Fibroblast of upper back skin (primary cell): ENCODE results near the gene UPK3BL1.
"Not testable (repeated sequence)": the region's sequence is repeated elsewhere in the genome, so short reads cannot be mapped to it uniquely, and the experiment has no call there.

Source experiments
- DNase-seq: peaks from one replicate; pipeline ENCODE4 v3.0.0-alpha.2; 2013

Gene UPK3BL1

DNA sequence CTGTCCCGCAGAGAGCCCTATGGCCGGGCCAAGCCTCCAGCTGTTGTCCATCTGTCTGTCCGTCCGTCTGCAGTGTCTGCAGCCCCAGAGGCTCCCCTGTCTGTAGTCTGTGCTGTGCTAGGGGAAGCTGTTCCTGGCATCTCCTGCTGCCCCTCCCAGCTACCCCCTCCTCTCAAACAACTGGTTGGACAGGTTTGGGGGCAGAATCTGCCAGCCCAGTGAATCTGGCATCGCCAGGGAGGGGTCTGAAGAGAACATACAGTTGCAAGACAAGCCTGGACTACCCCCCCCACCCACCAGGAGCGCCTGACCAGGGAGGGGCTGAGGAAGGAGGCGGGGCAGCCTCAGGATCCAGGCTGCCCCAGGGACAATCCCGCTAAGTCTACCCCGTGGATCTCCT lies at the start of gene UPK3BL1:
Gene UPK3BL1 (minus strand): TSS at position 101 of the 400 bp plus-strand sequence. CDS start 50 bp downstream, at position 51.
- DNase-seq: not testable (repeated sequence)

GRCh38 chr7:102690602-102691001 lies 48.0 kb upstream of the UPK3BL1 start:
- DNase-seq: not testable (repeated sequence)

DNA sequence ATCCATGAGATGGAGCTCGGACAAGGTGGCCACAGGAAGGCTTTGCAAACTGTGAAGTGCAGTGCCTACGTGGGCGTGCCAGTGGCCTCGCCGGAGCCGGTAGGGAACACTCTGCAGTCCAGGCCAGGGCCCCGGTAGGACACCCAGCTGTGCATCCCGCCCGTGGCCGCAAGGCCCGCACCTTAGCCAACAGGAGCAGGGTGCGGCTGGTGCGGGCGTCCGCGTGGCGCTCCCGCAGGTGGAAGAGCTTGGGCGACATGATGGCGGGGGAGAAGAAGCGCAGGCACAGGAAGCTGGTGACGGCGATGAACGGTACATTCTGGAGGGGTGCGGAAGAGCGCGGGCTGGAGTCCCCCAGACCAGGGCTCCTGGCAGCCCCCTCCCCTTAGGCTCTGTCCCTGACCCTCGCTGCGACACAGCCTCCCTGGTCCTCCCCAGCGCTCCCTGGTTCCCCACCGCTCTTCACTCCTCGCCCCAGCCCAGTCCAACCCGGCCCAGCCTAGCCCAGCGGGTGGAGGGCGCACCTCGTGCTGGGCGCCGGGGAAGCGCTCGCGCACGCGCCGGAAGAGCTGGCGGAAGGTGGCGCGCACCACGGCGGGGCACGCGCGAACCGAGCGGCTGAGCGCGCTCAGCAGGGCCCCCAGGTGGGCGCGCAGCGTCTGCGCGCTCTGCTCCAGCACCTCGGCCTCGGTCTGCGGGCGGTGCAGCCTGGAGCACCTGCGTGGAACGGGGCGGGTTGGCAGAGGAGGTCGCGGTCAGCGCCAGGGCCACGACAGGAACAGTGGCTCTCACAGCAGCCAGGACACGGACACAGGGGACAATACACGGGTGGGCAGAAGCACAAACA lies 47.1 kb upstream of the UPK3BL1 start:
- not testable (repeated sequence) for DNase-seq

DNA sequence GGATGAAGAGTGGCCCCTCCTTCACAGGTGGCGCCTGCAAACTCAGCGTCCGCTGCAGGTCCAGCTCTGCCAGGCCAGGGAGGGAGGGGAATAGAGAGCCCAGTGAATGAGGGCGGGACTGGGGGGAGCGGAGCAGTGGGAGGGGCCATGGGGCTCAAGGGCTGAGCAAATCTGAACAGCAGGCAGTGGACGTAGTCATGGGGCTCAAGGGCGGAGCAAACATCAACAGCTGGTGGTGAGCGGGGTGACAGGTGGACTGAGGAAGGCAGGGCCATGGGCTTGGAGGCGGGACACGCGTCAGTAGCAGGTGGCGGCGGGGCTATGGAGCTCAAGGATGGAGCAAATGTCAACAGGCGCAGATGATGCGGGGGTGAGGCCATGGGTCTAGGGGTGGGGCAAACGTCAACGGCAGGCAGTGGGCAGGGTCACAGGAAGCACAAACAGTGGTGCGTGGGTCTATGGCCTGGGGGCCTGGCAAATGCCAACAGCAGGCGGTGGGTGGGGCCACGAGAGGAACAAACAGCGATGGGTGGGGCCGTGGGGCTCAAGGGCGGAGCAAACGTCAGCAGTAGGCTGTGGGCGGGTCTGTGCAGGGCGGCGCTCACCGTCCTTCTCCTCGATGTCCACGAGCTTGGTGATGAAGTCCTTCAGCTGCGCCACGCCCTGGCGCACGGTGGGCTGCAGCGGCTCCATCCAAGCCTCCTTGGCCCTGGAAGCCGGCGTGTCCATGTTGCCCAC lies 45.9 kb upstream of the UPK3BL1 start:
- not testable (repeated sequence) for DNase-seq

DNA sequence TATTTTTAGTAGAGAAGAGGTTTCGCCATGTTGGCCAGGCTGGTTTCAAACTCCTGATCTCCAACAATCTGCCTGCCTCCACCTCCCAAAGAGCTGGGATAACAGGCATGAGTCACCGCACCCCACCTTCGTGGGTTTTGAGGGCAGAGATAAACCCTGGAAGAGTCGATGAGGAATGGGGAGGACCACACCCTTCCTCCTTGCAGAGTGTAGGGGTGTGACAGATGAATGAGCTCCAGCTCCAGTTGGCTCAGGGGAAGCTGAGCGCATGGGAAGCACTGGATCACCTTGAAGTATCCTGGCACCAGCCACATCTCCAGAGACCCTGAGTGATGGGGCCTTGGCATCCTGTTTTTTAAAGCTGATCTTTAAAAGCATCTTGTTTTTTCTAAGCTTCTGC lies 40.0 kb upstream of the UPK3BL1 start:
- not testable (repeated sequence) for DNase-seq

DNA sequence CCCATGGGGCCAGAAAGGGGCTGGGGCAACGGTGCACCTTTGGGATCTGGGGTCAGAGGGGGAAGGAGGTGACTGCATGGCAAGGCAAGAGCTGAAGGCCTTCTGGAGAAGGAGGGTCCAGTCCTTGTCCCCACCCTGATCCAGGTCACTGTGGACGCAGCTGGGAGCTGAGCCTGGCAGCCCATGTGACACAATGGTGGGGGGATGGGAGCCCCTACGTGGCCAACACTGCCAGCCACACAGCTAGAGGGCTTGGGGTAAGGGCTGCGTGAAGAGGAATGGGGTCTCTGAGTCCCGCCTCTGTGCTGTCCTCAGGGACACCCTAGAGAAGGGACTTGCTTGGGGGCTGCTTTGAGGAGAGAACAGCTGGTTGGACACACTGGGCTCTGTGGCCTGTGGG lies 38.2 kb upstream of the UPK3BL1 start:
- DNase-seq: not testable (repeated sequence)

DNA sequence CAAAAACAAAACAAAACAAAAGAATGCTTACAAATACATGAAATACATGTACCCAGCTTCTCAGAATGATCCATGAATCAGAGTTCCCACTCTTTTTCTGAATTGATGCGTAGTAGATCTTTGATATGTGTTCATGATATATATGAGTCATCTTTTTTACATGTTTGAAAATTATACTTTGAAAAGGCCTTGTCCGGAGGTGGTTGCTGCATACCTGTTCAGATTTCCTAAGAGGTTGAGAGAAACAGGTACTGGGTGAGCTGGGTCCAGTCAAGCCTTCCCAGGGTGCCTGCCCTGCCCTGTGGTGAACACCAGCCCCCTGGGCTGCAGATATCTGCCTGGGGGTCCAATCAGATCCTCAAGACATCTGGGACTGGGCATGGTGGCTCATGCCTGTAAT lies 33.0 kb upstream of the UPK3BL1 start:
- not testable (repeated sequence) for DNase-seq

- not testable (repeated sequence) for DNase-seq
Measured at GRCh38 chr7:102673447-102674067, 31.0 kb upstream of the UPK3BL1 start.

GRCh38 chr7:102671956-102672307 lies 29.3 kb upstream of the UPK3BL1 start:
- not testable (repeated sequence) for DNase-seq

GRCh38 chr7:102671166-102671955 lies 28.8 kb upstream of the UPK3BL1 start, which contains the start of gene POLR2J2:
Gene POLR2J2, minus strand, starts transcription at chr7:102671663. Its CDS starts 62 bp downstream, at chr7:102671601.
- DNase-seq: not testable (repeated sequence)

GRCh38 chr7:102667523-102667922 lies 24.9 kb upstream of the UPK3BL1 start:
- not testable (repeated sequence) for DNase-seq

- not testable (repeated sequence) for DNase-seq
Measured at GRCh38 chr7:102666850-102667249, 24.3 kb upstream of the UPK3BL1 start.

DNA sequence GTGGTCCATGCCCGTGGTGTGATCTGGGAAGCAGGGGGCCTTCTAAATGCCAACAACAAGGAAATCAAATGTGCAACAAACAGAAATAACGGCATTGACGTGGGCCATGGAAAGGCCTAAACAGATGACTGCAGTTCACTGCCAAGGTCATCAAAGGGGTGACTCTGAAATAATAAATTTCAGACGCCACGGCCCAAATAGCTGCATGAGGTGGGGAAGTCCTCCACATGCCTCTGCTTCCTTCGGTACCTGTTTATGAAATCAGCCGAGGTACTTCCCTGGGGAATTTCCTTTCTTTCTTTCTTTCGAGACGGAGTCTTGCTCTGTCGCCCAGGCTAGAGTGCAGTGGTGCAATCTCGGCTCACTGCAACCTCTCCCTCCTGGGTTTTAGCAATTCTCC lies 22.2 kb upstream of the UPK3BL1 start:
- DNase-seq: not testable (repeated sequence)

DNA sequence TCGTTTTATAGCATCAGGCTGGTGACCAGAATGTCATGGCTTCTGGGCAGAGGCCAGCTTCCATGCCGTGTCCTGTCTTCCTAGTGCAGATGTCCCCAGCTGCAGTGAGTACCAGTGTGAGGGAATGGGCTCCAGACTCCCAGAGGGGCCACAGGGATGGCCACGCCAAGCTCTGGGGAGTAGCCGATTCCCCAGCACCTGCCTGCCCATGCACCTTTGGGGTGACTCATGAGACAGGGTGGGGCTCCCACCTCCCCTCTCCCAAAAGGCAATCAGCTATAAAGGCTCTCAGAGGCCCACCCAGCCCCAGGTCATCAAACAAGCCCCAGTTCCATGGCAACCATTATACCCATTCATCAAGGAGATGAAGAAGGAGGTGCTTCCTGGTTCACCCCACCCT lies 7.3 kb upstream of the UPK3BL1 start, which contains the start of gene SPDYE2B:
Gene SPDYE2B (plus strand): TSS at position 396 of the 400 bp plus-strand sequence. CDS start 2,030 bp downstream, outside the sequence.
- DNase-seq: not testable (repeated sequence)

DNA sequence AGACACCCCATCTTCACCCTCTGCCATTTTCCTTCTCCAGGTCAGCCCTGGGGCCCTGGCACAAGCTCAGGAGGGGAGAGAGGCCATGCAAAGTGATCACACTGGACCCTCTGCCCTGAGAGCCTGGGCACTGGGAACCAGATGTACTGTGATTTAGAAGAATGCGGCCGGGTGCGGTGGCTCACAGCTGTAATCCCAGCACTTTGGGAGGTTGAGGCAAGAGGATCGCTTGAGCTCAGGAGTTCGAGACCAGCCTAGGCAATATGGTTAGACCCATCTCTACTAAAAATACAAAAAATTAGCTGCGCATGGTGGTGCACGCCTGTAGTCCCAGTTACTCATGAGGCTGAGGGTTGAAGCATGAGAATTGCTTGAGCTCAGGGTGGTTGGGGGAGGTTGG lies 5.2 kb upstream of the UPK3BL1 start:
- not testable (repeated sequence) for DNase-seq

DNA sequence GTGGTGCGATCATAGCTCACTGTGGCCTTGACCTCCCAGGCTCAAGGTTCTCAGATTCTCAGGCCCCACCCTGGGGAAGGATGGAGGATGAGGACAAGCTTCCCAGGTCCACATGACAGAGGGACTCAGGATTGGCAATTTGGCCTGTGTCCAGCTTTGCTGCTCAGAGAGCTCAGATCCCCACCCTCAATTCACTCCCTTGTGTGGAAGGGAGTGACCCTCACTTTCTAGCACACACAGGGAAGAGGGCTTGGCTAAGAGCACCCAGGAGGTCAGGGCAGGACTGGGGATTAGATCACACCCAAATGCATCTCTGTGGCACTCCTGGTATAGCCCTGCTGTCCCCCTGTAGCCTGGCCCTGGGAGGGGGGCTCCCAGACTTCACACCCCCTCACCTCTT lies 813 bp upstream of the UPK3BL1 start:
- not testable (repeated sequence) for DNase-seq

DNA sequence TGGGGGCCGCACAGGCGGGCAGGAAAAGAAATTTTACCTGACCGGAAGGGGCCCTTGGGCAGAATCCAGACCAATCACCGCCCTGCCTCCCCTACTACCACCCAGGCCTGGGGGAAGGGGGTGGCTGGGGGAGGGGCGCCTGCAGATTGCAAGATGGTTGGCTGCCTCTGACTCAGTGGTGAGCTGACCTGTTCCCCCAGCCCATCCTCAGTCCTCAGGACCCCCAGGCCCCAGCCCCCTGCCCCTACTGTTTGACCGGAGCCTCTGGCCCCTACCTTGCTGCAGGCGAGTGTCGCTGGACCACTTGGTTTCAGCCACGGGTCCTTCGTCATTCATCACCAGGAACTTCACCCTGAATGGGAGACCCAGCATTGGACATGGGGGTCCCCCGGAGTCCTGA lies 3.7 kb downstream of the UPK3BL1 start:
- not testable (repeated sequence) for DNase-seq

DNA sequence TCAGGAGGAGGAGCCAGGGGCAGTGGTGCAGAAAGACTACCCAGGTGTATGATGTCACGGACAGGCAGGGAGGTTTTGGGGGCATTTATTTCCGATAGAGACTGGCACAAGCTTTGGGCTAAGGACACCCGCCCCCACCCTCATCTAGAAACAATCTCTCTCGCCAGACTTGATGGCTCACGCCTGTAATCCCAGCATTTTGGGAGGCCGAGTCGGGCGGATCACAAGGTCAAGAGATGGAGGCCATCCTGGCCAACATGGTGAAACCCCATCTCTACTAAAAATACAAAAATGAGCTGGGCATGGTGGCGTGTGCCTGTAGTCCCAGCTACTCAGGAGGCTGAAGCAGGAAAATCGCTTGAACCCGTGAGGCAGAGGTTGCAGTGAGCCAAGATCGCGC lies 5.6 kb downstream of the UPK3BL1 start:
- not testable (repeated sequence) for DNase-seq

DNA sequence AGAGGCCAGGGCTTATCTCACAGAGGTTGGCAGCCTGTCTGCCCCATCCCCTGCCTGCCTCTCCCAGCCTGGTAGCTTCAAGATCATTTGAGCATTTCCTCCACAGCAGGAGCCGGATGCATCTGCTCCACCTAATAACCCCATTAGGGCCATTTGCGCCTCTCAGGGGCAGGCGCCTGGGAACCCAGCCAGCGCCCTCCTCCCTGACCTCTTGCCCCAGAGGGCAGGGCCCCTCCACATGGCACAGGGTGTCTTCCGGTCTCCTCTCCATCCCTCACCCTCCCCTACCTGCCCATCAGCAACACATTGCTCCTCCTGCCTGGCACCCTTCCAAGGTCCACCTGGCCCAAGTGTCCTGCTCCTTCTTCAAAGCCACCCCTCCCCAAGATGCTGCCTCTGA lies 7.2 kb downstream of the UPK3BL1 start:
- DNase-seq: not testable (repeated sequence)

DNA sequence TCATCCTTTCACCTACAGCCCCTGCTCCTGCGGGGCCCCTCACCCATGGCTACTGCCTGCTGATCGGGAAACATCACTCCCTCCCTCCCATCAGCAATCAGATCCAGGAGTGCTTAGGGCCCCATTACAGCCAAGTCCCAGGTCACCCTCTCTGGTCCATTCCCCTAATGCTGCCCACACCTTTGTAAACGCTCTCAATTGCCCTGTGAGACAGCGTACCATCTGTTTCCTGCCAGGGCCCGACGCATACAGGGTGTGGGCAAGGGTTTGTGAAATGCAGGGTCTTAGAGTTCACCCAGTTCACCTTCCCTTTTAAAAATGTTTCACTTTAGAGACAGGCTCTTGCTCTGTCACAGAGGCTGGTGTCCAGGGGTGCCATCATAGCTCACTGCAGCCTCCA lies 8.3 kb downstream of the UPK3BL1 start:
- not testable (repeated sequence) for DNase-seq

DNA sequence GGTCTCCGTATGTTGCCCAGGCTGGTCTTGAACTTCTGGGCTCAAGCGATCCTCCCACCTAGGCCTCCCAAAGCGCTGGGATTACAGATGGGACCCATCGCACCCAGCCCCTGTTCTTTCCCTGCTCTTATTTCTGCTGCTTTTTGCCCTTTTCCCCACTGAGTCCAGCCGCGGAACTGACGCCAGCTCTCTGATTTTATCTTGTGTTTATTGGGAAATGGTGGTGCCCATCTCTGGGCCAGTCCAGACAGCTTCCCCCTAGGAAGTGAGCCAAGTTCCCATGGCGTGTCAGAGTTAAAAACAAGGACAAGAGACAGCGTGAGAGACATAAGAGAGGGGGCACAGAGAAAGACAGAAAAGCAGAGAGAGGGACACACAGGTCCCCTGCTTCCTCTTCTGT lies 12.0 kb downstream of the UPK3BL1 start:
- not testable (repeated sequence) for DNase-seq

DNA sequence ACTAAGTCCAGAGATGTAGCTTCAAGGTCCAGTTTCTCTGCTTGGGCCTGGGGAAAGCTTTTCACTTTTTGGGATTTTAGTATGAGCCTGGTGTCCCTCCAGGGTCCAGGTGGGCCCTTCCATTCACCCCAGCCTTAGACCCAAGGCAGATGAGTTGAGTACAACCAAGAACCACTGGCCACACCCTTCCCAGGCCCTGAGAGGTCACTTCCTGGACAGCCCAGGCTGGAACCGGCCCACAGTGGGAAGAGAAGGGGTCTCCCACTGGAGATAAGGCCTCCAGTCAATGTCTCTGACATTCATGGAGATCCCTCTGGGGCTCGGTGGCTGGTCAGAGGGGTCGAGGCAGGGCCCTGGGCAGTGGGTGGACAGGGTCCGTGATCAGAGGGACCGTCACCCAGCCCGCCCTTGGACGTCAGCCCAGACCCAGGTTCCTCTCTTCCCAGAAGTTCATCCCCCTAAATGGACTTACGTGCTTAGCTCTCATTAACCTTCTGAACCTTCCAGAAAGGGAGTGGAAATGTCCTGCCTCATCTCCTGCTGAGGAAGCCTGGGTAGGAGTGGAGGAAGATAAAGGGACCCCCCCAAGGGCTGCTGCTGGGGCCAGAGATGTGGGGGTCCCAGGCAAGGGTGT lies 15.2 kb downstream of the UPK3BL1 start:
- not testable (repeated sequence) for DNase-seq
